GM21367 (cell line): ENCODE data around the gene FAM120A.
"Not testable (repeated sequence)": the region's sequence is repeated elsewhere in the genome, so short reads cannot be mapped to it uniquely, and the experiment has no call there.

Source experiments
- ATAC-seq: cut with Tn5 transposase; IDR thresholded peaks from one replicate; pipeline ENCODE4 v1.9.1; 2021; ENCODE audit not compliant: unreplicated experiment

Gene FAM120A, protein sequence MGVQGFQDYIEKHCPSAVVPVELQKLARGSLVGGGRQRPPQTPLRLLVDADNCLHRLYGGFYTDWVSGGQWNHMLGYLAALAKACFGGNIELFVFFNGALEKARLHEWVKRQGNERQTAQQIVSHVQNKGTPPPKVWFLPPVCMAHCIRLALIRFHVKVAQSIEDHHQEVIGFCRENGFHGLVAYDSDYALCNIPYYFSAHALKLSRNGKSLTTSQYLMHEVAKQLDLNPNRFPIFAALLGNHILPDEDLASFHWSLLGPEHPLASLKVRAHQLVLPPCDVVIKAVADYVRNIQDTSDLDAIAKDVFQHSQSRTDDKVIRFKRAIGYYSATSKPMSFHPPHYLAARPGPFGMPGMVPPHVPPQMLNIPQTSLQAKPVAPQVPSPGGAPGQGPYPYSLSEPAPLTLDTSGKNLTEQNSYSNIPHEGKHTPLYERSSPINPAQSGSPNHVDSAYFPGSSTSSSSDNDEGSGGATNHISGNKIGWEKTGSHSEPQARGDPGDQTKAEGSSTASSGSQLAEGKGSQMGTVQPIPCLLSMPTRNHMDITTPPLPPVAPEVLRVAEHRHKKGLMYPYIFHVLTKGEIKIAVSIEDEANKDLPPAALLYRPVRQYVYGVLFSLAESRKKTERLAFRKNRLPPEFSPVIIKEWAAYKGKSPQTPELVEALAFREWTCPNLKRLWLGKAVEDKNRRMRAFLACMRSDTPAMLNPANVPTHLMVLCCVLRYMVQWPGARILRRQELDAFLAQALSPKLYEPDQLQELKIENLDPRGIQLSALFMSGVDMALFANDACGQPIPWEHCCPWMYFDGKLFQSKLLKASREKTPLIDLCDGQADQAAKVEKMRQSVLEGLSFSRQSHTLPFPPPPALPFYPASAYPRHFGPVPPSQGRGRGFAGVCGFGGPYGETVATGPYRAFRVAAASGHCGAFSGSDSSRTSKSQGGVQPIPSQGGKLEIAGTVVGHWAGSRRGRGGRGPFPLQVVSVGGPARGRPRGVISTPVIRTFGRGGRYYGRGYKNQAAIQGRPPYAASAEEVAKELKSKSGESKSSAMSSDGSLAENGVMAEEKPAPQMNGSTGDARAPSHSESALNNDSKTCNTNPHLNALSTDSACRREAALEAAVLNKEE

DNA sequence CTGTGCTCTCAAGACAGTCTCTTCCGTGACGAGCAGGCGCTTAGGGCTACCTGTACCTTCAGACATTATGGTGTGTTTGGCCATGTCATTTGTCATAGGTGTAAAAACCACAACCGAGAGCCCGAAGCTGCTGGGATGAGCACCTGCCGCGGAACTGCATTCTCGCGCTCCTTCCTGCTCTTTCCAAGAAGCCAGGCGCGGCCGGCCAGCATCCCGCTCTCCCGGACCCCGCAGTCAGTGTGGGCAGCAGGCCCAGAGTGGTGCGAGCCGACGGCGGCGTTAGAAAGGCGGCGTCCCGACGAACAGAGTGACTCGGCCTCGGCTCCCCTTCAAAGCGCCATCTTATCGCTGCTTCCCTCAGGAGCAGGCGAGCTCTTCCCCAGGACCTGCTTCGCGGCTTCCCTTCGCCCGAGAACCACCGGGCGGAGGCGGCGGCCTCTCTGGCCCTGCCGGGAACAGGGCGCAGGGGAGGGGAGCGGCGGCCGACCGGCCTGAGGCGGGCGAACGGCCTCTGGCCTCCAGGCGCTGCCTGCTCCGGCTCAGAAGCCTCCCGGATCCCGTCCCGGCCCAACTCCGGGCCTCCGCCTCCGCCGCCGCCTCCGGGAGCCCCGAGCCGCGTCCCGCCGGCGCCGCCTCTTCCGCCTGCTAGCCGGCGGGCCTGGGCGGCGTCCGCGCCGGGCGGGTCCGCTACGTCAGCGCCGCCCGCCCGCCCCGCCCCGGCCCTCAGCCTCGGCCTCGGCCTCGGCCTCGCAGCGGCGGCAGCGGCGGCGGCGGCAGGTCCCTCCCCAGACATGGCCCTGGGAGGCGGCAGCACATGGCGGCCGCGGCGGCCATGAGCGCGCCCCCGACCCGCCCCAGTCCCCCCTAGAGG, at the start of gene FAM120A:
TSS of gene FAM120A (plus strand) at position 741 of the 871 bp plus-strand sequence. CDS start 231 bp downstream, outside the sequence.
- peak; percentile 48 for ATAC-seq

DNA sequence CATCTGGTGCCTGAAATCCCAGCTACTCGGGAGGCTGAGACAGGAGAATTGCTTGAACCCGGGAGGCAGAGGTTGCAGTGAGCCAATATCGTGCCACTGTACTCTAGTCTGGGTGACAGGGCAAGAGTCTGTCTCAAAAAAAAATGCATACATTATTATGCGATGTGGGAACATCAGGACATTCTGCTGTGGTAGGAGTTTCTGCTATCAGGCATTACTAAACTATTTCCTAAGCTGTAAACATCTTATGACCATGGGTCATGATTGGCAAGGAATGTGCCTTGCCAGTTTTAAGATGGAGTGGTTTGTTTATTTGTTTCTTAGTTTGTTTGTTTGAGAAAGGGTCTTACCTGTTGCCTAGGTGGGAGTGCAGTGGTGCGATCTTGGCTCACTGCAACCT, 45.1 kb upstream of the FAM120A start:
- no peak for ATAC-seq

DNA sequence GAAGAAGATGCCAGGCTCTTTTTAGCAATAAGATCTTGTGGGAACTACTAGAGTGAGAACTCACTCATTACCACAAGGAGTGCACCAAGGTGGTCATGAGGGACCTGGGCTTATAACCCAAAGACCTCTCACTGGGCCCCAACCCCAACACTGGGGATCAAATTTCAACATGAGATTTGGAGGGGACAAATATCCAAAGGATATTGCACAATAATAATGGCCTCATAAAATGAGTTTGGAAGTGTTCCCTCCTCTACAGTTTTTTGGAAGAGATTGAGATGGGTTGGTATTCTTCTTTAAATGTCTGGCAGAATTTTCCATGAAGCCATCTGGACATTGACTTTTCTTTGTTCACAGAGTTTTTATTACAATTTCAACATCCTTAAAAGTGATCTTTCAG, 38.0 kb upstream of the FAM120A start:
- no peak for ATAC-seq

DNA sequence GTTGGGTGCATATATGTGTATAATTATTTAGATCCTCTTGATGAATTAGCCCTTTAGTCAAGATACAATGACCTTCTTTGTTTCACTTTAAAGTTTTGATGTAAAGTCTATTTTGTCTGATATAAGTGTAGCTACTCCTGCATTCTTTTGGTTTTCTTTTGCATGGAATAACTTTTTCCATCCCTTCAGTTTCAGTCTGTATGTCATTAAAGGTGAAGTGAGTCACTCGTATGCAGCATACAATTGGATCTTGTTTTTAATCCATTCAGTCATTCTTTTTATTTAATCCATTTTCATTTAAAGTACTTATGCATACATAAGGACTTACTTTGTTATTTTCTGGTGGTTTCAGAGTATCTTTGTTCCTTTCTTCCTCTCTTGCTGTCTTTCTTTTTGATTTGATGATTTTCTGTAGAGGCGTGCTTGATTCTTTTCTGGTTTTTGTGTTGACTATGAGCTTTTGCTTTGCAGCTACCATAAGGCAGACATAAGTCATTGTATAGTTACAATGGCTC, 36.3 kb upstream of the FAM120A start:
- no peak for ATAC-seq

DNA sequence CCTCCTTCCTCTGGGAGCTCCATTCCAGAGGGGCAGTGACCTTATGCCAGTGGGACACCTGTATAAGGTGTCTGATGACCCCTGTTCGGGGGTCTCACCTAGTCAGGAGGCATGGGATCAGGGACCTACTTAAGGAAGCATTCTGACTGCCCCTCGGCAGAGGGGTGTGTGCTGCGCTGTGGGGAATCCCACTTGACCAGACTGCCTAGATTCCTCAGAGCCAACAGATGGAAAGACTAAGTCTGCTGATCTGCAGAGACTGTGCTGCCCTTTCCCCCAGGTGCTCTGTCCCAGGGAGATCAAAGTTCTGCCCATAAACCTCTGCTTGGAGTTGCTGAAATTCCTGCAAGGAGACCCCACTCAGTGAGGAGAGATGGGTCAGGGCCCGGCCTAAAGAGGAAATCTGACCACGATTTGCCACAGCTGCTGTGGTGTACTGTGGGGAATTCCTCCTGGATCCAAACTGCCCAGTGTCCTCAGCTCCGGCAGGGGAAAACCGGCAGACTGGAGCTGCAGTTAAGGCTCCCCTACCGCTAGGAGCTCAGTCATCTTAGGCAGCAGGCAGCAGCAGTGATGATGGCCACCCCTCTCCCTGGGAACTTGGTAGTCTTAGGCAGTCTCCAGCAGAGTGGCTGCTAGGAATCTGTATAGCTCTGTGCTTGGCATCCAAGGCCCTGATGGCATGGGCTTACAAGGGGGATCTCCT, 34.8 kb upstream of the FAM120A start:
- no peak for ATAC-seq

DNA sequence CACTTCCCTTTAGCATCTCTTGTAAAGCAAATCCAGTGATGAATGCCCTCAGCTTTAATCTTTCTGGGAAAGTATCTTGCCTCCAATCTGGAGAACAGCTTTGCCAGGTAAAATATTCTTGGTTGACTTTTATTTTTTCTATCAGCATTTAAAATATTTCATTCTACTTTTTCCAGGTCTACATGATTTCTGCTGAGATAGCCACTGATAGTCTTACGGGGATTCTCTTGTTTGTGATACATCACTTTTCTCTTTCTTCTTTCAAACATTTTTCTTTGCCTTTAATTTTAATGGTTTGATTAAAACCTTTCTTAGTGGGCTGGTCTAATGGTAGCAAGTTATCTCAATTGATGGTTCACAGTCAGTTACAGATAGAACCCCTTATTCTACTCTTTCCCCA, 33.9 kb upstream of the FAM120A start:
- no peak for ATAC-seq

DNA sequence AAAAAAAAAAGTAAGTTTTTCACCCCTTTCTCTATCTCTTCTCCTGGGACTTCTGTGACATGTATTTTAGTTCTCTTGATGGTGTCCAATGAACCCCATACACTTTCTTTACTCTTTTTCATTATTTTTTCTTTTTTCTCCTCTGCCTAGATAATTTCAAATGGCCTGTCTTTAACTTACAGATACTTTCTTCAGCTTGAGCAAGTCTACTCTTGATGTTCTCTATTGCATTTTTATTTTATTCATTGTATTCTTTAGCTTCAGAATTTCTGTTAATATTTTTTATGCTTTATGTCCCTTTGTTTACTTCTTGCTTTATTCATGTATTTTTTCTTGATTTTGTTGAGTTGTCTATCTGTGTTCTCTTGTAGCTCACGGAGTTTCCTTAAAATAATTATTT, 32.5 kb upstream of the FAM120A start:
- ATAC-seq: no peak

DNA sequence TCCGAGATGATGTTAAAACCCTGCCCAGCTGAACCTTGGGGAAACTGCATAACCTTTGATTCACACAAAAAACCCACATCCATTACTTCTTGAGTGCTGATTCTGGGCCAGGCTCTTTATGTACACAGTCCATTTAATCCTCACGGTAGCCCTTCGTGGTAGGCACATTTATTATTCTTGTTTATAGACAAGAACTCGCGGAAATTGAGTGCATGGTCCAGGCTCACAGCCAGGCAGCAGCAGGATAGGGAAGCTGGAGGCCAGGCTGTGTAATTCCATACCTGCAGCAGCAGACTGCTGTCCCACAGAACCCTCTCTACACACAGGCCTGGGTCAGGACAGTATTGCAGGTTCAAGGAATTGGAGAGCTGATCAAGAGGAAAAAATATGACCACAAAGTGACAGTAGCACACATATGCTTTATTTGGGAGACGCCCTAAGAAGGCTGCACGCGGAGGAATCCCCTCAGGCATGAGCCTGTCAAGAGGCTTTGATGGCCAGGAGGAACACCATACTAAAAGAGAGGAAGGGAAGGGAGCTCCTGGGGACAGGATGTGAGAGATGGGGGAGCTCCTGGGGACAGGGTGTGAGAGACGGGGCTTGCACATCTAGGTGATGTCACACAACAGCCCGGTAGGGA, 28.4 kb upstream of the FAM120A start:
- ATAC-seq: no peak

DNA sequence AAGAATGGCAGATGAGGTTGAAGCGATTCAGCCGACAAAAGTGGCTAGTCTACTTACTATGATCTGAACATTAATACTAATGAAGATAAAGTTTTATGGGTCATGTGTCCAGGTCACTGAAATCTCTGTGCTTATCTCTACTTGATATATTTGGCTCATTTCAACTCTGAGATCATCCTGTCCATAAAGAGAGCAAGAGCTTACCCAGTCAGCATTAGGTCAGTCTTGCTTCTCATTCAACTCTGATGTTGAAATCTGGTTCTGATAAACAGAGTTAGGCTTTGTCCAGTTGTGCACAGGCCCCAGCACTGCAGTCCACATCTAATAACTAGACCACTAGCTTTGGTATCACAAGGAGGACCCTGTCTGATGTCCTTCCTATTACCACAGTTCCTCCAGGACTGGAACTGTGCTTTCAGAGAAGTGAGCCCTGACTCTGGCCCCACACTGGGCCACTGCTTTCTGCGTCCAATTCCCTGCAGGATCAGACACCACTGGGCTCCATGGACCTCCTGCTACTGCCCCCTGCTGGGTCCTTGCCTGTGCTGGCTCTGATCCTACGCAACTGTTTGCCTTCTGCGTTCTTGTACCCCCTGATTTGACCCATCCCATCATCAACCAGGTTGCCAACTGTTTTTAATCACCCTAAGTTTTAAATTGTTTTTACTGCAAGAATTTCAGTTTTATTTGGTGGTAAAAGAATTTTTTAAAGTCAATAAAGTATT, 23.7 kb upstream of the FAM120A start:
- no peak for ATAC-seq

DNA sequence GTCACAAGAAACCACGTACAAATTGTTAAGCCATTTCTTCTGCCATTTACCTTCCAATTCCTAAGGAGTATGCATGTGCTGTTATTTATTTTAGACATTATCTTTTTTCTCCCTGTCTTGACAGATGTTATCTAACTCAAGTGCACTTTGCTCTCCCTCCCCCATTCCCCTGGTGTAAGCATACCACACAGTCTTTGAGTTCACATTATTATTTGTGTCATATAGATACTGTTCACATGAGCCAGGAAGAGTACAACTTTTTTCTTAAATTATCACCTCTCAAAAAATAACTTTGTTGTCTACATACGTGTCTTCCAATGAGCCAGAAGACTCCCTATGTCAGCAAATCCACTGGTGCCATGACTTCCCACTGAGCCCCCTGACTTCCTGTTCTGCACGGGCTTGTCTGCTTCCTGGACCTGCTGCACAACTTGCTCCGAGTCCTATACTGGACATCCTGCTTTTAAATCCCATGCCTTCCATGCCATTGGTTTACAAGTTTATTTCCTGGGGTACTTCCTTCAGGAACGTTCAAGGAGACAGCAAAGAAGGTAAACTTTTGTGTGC, 19.9 kb upstream of the FAM120A start:
- ATAC-seq: no peak

DNA sequence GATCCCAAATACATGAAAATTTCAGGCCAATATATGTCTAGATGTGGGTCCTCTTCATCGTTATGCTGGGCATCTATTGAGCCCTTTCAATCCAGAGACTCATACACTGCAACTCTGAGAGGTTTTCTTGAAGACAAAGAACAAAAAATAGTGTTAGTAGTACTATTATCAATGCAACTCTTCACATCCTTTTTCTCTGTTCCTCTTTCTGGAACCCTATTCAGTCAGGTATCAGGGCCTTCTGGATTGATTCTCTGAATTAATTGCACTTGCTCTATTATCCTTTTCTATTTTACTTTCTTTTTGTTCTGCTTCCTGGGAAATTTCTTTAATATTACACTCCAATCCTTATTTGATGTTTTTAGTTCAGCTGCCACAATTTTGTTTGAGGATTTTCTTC, 18.5 kb upstream of the FAM120A start:
- ATAC-seq: no peak

DNA sequence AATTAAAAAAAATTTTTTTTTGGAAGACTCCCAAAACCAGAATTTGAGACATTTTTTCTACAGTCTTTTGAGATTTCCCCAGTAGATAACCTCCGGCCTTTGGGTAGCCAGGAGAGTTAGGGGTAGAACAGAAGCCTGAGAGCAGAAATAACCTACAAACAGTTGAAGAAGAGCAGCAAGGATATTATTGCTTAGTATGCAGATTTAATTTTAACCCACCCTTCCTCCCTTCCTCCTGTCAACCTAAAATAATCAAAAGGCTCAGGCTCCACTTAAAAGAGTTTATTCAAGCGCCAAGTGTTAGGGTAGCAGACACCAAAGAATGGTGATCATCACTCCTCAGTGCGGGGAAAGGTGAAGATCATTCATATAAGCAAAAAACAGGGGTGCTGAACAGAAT, 17.4 kb upstream of the FAM120A start:
- ATAC-seq: no peak

DNA sequence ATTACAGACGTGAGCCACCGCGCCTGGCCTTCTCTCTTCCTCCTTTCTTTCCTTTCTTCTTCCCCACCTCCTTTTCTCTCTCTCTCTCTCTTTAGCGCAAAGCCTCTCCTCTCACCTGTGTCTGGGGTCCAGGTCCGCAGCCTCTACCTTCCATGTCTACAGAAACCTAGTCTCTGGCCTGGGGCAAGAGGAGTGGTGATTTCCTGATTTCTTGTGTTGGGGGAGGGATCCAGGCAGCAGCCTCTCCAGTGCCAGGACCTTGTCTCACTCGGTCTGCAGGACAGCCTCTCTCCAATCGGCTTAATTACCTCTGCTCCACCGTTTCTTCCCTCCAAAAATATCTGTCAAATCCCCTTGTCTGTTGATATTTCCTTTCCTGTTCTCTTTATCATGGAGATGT, 16.1 kb upstream of the FAM120A start:
- ATAC-seq: no peak

DNA sequence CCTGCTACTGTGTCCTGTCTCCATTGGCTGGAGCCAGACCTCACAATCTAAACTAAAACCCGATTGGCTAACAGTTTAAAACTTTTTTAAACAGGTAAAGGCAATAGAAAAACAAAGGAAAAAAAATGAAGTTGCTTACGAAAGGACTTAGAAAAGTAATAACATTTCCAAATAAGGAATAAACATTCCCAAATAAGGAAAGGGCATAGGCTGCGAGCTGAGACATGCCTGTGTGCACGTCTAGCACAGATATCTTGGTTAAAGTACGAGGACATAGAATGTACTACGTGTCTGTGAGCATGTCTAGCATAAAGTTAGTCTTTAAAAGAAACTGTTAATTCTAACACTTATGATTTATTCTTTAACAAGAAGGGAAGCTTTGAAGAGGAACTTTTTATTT, 15.3 kb upstream of the FAM120A start:
- ATAC-seq: no peak

DNA sequence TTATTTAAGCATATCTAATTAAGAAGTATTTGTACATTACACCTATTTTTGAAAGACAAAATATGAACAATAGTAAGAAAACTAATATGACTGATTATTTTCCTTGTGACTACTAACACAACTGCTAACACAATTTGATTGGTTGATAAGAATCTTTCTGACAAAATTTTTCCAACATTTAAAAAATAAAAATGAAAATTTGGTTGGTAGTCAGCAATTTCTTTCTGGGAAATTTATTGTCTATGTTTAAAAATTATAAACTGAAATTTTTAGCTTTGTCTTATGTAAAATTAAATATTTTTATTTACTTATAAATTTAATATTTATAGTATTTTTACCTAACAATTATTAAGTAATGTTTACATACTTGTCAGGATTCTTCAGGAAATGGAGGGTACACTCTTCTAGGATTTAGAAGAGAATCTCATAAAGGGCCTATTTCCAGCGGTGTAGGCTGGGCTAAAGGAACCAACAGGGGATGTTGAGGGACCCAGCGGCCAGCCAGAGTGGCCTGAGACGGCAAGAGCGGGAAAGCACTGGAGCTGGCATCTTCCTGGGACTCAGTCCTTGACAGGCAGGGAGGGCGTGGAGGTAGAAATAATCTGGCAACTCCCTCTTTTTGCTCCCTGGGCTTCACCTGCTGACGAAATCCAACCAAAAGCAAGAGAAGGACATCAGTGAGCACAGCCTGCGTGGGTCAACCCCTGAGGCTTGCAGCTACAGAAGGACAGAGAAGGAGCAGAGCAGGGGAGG, 14.7 kb upstream of the FAM120A start:
- ATAC-seq: no peak

DNA sequence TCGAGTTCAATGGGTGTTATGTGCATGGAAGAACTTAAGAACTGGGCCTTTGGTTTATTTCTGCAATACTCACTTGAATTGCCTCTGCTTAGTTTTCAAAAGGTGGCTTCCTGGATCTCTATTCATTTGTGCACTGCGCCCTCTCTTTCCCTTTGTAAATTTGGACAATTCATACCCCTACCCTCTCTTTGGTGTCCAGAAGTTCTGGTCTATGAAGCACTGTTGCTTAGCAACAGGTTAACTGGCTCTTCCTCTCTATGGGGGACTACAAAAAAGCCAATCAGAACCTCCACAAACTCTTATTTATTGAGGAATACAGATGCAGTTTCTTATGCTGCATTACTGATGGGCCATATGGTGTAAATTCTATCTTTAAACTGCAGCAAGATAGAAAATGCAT, 13.5 kb upstream of the FAM120A start:
- ATAC-seq: no peak

DNA sequence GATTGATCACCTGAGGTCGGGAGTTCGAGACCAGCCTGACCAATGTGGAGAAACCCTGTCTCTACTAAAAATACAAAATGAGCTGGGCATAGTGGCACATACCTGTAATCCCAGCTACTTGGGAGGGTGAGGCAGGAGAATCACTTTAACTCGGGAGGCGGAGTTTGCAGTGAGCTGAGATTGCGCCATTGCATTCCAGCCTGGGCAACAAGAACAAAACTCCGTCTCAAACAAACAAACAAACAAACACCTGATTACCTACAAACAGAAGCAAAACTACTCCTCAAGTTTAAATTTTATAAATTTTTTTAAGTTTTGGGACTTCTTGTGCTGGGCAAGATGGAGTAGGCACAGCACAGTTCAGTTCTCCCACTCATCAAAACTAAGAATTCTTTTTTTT, 12.2 kb upstream of the FAM120A start:
- not testable (repeated sequence) for ATAC-seq
